ENCODE measurements around the gene BRMS1.

Gene BRMS1

GRCh38 chr11:66293777-66294625 lies 50.9 kb downstream of the BRMS1 start:
- Histone ChIP-seq H3K9ac (no peak overlapping the region), H3K27ac (no peak overlapping the region), H4K20me1 (ENCODE audit: insufficient read depth) (no peaks in the 10 kb centered on the region), H3K4me3 (IDR thresholded peaks at IDR 0.05; ENCODE audit: insufficient read depth, low read depth, low read length) (no peak overlapping the region), H3K79me2 (ENCODE audit: insufficient read depth, low read depth) (no peaks in the 10 kb centered on the region), H3K4me2 (no peak overlapping the region), H2AFZ (ENCODE audit: low read depth) (no peak overlapping the region), H3K36me3 (ENCODE audit: insufficient read depth) (no peaks in the 10 kb centered on the region), H3K4me1 (ENCODE audit: low read depth, poor library complexity, severe bottlenecking) (peaks cover 10% of the 10 kb centered on the region), H3K27me3 (ENCODE audit: insufficient read depth, low read depth) (peaks cover 35% of the 10 kb centered on the region)
- no peak for TF ChIP-seq CTCF (conservative IDR thresholded peaks at IDR 0.05; ENCODE audit: low read depth, low read length)

- peaks cover 34% of the 10 kb centered on the region for H3K27me3 ChIP-seq (ENCODE audit: insufficient read depth, low read depth)
- peaks cover 11% of the 10 kb centered on the region for H3K4me1 ChIP-seq (ENCODE audit: low read depth, poor library complexity, severe bottlenecking)
- no peaks in the 10 kb centered on the region for H3K36me3 ChIP-seq (ENCODE audit: insufficient read depth)
- H3K27ac ChIP-seq: no peak overlapping the region
- H3K9ac ChIP-seq: no peak overlapping the region
- TF ChIP-seq CTCF (conservative IDR thresholded peaks at IDR 0.05; ENCODE audit: low read depth, low read length): no peak
- H3K4me2 ChIP-seq: no peak overlapping the region
- no peak overlapping the region for H3K4me3 ChIP-seq (IDR thresholded peaks at IDR 0.05; ENCODE audit: insufficient read depth, low read depth, low read length)
- H4K20me1 ChIP-seq (ENCODE audit: insufficient read depth): no peaks in the 10 kb centered on the region
- H3K79me2 ChIP-seq (ENCODE audit: insufficient read depth, low read depth): peaks cover 1% of the 10 kb centered on the region; the same call in 1 of the 2 replicates
- H2AFZ ChIP-seq (ENCODE audit: low read depth): no peak overlapping the region
Measured at GRCh38 chr11:66293352-66293751, 51.6 kb downstream of the BRMS1 start.

GRCh38 chr11:66292543-66293332 lies 52.2 kb downstream of the BRMS1 start:
- no peak overlapping the region for H2AFZ ChIP-seq (ENCODE audit: low read depth)
- no peak overlapping the region for H3K4me3 ChIP-seq (IDR thresholded peaks at IDR 0.05; ENCODE audit: insufficient read depth, low read depth, low read length)
- peaks cover 28% of the 10 kb centered on the region for H3K27me3 ChIP-seq (ENCODE audit: insufficient read depth, low read depth)
- no peaks in the 10 kb centered on the region for H3K36me3 ChIP-seq (ENCODE audit: insufficient read depth)
- no peak overlapping the region for H3K4me2 ChIP-seq
- no peak for TF ChIP-seq CTCF (conservative IDR thresholded peaks at IDR 0.05; ENCODE audit: low read depth, low read length)
- H3K79me2 ChIP-seq (ENCODE audit: insufficient read depth, low read depth): peaks cover 8% of the 10 kb centered on the region; the same call in 1 of the 2 replicates
- H4K20me1 ChIP-seq (ENCODE audit: insufficient read depth): no peaks in the 10 kb centered on the region
- no peak overlapping the region for H3K9ac ChIP-seq
- H3K27ac ChIP-seq: no peak overlapping the region
- H3K4me1 ChIP-seq (ENCODE audit: low read depth, poor library complexity, severe bottlenecking): peaks cover 16% of the 10 kb centered on the region

- no peak within 1 kb of the TSS for H3K4me2 ChIP-seq
- peaks cover 8% of the 10 kb centered on the region; the same call in 1 of the 2 replicates for H3K79me2 ChIP-seq (ENCODE audit: insufficient read depth, low read depth)
- H2AFZ ChIP-seq (ENCODE audit: low read depth): no peak within 1 kb of the TSS
- no peak for TF ChIP-seq CTCF (conservative IDR thresholded peaks at IDR 0.05; ENCODE audit: low read depth, low read length)
- H3K27me3 ChIP-seq (ENCODE audit: insufficient read depth, low read depth): peaks cover 21% of the 10 kb centered on the region
- no peak within 1 kb of the TSS for H3K4me3 ChIP-seq (IDR thresholded peaks at IDR 0.05; ENCODE audit: insufficient read depth, low read depth, low read length)
- H3K36me3 ChIP-seq (ENCODE audit: insufficient read depth): no peaks in the 10 kb centered on the region
- no peak within 1 kb of the TSS for H3K27ac ChIP-seq
- no peak within 1 kb of the TSS for H3K9ac ChIP-seq
- no peaks in the 10 kb centered on the region for H4K20me1 ChIP-seq (ENCODE audit: insufficient read depth)
- H3K4me1 ChIP-seq (ENCODE audit: low read depth, poor library complexity, severe bottlenecking): peaks cover 16% of the 10 kb centered on the region
Measured at GRCh38 chr11:66291706-66292542, 53.0 kb downstream of the BRMS1 start, which contains the start of gene TMEM151A. Gene TMEM151A (plus strand): TSS chr11:66291894. CDS start chr11:66292014, 120 bp downstream.
